ENCODE results near the gene DNM3. TPM values are rescaled to one million over a fixed set of nuclear protein-coding genes. Genes with fewer than 3 reads are reported as not detected.

The DNM3 gene
- total and polyA plus RNA-seq, 9 of the 15 experiments (the other 6 are each of a cell fraction or from before 2014, with no cell fraction given): 0.08 to 0.36 (median 0.22) TPM; not detected in 1

GRCh38 chr1:172390683-172391551 is 549.6 kb downstream of the DNM3 start:
- BruUV-seq (replicated peaks): no TSS peak
- no peaks in the 10 kb centered on the region for H4K20me1 ChIP-seq (replicated peaks; ENCODE audit: control insufficient read depth, insufficient read depth, low read length)
- DNase-seq (ENCODE audit: extremely low read depth in 1 of 4, low spot score in 3 of 4) (no peak), FAIRE-seq (no peak), ATAC-seq (peak; percentile 34; the same call in 1 of the 3 replicates)
- H3K79me2 ChIP-seq (ENCODE audit: control insufficient read depth, insufficient read depth, low read length): no peaks in the 10 kb centered on the region
- no peak overlapping the region for H3K4me3 ChIP-seq
- 4% methylated on average over 9 of the region's 9 CpGs for WGBS (ENCODE audit: insufficient coverage, low coverage, missing lambda C conversion rate)
- peaks cover 5 to 23% of the 10 kb centered on the region in 2 experiments; a peak in 3 of 5 replicates for H3K27me3 ChIP-seq (ENCODE audit: control insufficient read depth in 2 of 2, insufficient read depth in 2 of 2, low read length in 2 of 2)
- H3K4me1 ChIP-seq (replicated peaks in 1 of 2; ENCODE audit: control insufficient read depth in 2 of 2, insufficient read depth in 2 of 2, low read length in 2 of 2): no peaks in the 10 kb centered on the region
- no peaks in the 10 kb centered on the region for H3K9me1 ChIP-seq (ENCODE audit: control insufficient read depth, insufficient read depth, low read length)
- TF ChIP-seq PHTF2 (CRISPR knock-in tag; IDR thresholded peaks at IDR 0.05): no peak
- TF ChIP-seq THAP7 (CRISPR knock-in tag; IDR thresholded peaks at IDR 0.05): no peak
- 0 out of 2 replicates have a peak, but pooled peaks have one; percentile 12 for TF ChIP-seq MGA (IDR thresholded peaks at IDR 0.05)
- TF ChIP-seq LCOR (CRISPR knock-in tag; IDR thresholded peaks at IDR 0.05): no peak
- no peak for TF ChIP-seq SIRT6 (IDR thresholded peaks at IDR 0.05; ENCODE audit: low read depth, low read length)
- TF ChIP-seq E2F5 (CRISPR knock-in tag; IDR thresholded peaks at IDR 0.05): no peak
- no peak for TF ChIP-seq HMGN3 (IDR thresholded peaks at IDR 0.05; ENCODE audit: borderline replicate concordance, extremely low read depth, insufficient read length, low read depth, low read length)
- H3K27ac ChIP-seq (ENCODE audit: extremely low read depth, low read depth, low read length): no peak overlapping the region
- H3K9me3 ChIP-seq (replicated peaks; ENCODE audit: control insufficient read depth, insufficient read depth, low read depth, low read length): no peaks in the 10 kb centered on the region
- POLR2A ChIA-PET: interaction anchor here (0.7 to 1.2 kb wide), 2 partner anchors 8 to 210 kb away, joined by 3 read pairs; no protein-coding TSS in a partner anchor
- CTCF ChIA-PET (ENCODE audit: low intra/inter-chr PET ratio): interaction anchor here (0.6 kb wide), 1 partner anchor 18 kb away, joined by 3 read pairs; no protein-coding TSS in a partner anchor
- no peak overlapping the region for H3K9ac ChIP-seq (ENCODE audit: insufficient read depth in 1 of 2, low read depth in 2 of 2, low read length in 2 of 2)
- H2AFZ ChIP-seq (ENCODE audit: low read depth, low read length): no peak overlapping the region
- no peaks in the 10 kb centered on the region for H3K36me3 ChIP-seq (ENCODE audit: control insufficient read depth, insufficient read depth, low read length)
- in situ Hi-C loops (cut with MboI): loop anchor here (10.0 kb wide), 1 partner anchor 586 kb away; no protein-coding TSS in a partner anchor
- H3K4me2 ChIP-seq (ENCODE audit: insufficient read depth, low read length): 0 out of 2 replicates have a peak overlapping the region, but pooled peaks have one; percentile 5
- intact Hi-C loops (cut with micrococcal nuclease): loop anchor here (10.0 kb wide), 1 partner anchor 736 kb away; the partner anchor contains the start of gene MYOC
